ENCODE results near the gene KAZN.
"Not testable (repeated sequence)": the region's sequence is repeated elsewhere in the genome, so short reads cannot be mapped to it uniquely, and the experiment has no call there.

The KAZN gene

DNA sequence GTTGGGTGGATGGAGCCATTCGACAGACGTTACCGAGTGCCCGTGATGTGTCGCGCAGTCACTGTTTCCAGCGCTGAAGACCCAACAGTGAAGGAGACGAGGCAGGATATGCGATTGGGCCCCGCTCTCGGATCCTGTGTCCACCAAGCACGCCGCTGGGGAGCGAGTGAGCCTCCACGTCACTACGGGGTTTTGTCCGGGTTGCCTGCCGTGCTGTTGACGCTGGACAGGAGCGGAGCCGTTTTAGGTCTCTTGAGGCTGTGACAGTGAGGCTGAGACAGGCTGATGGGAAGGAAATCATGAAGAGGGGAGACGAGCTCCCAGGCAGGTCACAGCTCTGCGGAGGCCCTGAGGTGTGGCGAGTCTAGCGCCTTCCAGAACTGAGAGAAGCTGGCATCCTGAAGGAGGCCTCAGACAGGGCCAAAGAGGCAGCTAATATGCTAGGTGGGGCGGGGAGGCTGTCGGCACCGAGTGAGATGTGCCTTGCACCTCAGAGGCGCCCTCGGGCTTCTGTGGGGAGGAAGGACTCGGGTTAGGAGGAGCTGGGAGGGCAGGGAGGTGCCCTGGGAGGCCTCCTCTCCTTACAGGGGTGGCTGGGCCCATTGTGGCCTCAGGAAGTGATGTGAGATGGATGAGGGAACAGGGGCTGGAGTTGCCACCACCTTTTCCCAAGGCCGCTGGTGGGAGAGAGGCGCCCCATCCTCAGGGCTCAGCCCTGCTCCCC is 359.1 kb downstream of the KAZN start:
- no peak for DNase-seq (ENCODE audit: low read depth)

DNA sequence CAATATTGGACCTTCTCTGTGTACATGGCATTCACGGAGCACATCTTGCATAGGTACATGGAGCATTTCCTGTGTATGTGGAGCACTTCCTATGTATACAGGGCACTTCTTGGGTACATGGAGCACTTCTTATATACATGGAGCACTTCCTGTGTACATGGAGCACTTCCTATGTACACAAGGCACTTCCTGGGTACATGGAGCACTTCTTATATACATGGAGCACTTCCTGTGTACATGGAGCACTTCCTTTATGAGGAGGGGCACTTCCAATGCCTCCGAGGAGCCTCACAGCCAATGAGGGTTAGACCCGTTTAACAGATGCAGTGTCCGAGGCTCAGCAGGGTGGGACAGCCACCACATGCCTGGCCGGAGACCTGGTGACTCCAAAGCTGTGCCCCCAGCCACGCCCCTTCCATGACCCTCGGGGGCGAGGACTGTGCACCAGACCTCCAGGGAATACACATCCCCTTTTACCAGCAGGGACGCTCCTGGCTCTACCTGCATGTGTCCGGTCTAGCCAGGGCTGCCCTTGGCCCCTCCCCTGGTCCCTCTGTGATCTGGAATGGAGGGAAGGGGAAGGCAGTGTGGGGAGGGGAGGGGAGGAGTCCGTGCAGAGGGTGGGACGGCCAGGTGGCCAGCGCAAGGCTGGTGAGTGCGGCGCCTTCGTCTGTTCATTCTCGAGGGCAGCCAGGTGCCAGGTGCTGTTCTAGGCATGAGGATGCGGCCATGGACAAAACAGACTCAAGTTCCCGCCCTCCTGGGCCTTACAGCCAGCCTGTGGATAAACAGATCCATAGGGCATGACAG is 360.0 kb downstream of the KAZN start:
- DNase-seq (ENCODE audit: low read depth): no peak

DNA sequence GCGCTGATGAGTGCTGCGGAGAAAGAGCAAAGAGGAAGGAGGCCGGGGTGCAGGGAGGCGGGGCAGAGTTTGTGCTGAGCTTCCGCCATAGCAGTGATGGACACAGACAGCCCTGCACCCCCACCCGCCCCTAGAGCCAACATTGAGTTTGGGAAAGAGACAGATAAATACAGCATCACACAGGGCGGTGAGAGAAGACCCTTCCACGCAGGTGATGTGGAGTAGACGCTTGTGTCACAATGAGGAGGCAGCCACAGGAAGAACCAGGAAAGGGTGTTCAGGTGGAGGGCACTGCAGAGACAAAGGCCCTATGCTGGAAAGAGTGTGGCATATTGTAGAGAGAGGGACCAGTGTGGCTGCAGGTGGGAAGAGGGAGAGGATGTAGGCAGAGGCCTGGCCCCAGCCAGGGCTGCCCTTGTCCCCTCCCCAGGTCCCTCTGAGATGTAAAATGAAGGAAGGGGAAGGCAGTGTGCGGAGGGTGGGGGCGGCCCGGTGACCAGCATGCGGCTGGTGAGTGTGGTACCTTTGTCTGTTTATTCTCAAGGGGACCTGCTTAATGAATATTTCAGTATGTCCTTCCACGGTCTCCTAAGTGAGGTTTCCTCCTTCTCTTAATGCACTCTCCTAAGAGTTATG is 360.7 kb downstream of the KAZN start:
- no peak for DNase-seq (ENCODE audit: low read depth)

DNA sequence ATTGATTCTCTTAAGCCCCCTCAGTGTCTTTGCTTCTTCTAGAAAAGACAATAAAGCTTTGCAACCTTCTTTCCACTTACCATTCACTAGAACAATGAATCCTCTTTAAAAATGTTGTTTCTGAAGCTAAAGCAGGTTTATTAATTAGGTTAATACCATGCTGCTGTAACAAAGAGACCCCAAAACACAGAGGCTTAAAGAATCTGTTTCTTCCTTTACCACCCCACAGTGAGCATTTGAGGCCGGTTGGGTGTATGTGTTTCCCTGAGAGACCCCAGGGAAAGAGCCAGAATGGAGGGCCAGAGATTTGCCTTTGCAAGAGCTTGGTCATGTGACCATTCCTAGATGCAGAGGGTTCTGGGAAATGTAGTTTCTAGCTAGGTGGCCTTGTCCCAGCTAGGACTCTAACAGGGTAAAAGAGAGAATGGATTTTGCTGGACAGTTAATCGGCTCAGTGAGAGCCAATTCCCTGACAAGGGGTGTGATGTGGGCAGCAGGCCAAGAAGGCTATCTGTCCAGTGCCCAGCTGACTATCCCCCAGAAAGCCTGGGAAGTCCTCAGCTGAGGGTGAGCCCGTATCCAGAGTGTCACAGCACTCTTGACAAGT is 363.3 kb downstream of the KAZN start:
- peak; percentile 19 for DNase-seq (ENCODE audit: low read depth)

DNA sequence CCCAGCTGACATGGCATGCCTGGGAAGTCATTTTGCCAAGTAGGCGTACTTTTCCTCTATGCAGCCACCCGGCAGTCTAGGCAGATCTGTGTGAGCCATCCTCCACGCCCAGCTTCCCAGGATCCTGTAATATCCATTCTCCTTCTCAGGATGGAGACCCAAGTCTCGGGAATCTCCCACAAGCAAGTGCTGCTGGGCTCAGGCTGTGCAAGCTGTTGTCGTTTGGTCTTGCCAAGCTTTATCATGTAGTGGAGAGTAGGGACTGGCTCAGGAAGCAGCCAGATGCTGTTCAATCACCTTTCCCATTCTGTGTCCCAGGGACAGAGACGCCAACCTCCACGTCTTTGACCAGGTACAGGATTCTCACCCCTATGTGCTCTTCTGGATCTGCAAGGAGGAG is 363.9 kb downstream of the KAZN start:
- no peak for DNase-seq (ENCODE audit: low read depth)

DNA sequence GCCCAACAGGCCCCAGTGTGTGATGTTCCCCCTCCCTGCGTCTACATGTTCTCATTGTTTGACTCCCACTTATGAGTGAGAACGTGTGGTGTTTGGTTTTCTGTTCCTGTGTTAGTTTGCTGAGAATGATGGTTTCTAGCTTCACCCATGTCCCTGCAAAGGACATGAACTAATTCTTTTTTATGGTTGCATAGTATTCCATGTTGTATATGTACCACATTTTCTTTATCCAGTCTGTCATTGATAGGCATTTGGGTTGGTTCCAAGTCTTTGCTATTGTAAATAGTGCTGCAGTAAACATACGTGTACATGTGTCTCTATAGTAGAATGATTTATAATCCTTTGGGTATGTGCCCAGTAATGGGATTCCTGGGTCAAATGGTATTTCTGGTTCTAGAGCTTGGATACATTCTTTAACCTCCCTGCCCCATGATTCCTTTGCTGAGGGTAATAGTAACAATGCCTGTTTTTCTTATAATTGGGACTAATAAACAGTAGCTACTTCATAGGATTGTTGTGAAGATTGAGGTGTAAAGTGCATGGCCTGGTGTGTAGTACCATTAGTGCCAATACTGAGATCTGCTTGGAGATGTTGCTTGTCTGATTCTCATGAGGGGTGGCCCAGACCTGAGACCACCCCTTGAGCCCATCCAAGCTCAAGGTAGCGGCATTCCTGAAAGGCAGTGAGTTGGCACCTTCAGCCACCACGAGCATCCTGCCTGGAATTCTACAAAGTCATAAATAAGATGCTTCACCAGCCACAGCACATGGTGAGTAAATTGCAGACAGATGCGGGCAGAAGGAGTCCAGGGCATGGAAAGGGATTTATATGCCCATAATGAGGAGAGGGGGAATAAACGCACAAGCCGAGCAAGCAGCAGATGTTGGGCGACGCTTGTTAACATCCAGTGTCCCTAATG is 365.6 kb downstream of the KAZN start:
- not testable (repeated sequence) for DNase-seq (ENCODE audit: low read depth)

DNA sequence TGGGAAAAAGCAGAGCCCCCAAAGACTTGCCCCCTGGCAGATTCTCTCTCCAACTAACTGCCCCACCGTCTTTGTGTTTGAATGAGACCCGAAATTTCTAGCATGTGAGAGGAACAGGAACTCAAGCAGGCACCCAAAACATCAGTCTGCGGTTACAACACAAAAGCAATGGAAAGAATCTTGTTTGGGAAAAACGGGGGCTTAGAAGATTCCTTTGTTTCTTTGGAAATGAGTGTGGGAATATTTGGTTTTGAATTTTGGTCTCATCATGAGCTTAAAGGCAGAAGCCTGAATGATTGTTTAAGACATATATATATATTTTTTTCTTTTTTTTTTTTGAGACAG is 366.2 kb downstream of the KAZN start:
- DNase-seq (ENCODE audit: low read depth): no peak

DNA sequence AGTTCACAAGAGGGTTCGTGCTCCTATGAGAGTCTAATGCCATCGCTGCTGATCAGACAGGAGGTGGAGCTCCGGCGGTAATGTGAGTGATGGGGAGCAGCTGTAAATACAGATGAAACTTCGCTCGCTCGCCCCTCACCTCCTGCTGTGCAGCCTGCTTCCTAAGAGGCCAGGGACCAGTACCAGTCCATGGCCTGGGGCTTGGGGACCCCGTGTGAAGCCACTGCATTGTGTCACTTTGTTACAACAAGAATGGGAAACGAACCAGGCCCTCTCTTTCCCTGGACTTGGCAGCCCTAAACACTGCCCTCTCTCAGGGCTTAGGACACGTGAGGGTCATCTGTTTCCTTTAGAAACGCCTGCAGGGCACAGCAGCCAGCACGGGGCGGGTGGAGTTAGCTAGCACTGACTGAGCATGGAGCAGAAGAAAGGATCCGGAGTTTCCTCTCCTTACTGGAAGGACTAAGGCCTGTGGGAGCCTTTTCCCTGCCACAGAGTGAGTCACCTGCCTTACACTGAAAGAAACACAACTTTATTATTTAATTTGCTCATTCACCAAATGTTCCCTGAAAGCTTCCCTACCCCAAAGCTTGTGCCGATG is 369.9 kb downstream of the KAZN start:
- peak; percentile 86 for DNase-seq (ENCODE audit: low read depth)

DNA sequence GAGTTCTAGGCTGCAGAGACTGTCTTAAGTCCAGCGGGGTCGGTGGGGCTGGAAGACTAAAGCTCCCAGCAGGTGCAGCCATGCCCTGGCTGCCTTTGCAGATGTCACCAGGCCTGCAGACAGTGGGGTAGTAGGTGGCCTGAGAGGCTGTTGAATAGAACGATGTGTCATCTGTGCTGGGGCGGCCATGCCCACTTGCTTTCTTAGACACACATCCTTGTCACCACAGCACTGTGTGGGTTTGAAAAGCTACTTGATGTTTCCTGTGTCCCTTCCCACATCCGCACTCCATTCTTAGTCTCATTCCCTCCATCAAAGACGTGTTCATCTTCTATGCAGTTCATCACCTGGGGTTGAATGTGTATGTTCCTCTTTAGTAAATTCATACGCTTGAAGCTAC is 370.5 kb downstream of the KAZN start:
- peak; percentile 42 for DNase-seq (ENCODE audit: low read depth)

DNA sequence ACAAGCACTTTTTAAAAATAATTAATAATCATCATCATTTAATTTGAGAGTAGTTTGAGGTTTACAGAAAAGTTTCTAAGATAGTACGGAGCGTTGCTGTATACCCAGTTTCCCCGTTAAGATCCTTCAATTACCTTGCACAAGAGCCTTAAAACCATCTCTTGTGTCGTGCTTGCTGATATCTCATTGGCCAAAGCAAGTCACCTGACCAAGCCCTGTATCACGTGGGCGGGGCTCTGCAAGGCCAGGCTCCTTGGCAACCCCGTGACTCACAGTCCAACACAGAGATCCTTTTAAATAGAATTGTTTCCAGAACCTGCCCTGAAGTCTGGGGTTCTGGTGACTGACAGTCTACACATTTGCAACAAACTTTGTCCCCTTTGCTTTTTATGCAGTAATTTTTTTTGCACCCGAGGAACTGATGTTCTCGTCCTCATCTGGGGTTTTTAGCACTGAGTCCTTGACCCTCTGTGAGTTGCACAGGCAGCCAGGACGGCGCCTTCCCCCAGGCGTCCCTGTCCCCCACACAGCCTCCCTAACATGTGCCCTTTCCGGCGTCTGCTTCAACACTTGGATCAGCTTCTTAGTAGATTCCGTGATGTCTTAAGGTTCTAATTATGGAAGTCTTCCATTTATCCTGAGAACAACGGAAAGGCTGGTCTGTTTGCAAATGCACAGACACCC is 371.8 kb downstream of the KAZN start:
- peak; percentile 92 for DNase-seq (ENCODE audit: low read depth)

DNA sequence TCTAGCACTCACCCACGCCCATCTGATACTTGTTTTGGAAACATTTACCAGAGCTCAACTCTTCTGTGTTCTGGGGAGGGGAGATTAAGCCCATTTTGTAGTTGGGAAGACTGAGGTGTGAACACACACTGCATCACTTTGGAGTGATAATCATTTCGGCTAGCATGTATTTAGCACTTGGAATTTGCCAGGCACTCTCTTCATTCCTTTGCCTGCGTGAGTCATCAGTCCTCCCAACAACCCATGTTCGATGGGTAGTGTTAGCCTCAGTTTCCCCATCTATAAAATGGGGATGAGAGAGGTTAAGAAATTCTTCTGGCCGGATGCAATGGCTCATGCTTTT is 372.3 kb downstream of the KAZN start:
- DNase-seq (ENCODE audit: low read depth): peak; percentile 17

DNA sequence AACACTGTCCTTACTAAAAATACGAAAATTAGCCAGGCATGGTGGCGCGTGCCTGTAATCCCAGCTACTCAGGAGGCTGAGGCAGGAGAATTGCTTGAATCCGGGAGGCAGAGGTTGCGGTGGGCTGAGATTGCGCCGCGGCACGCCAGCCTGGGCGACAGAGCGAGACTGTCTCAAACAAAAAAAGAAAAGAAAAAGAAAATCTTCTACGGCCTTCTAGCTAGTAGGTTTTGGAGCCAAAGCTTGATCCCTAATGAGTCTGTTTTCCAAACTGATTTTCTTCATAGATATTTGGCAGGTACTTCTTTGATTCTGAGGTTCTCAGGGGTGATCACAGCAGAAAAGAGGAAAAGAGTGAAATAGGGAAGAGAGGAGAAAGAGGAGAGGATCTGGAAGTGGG is 372.7 kb downstream of the KAZN start:
- no peak for DNase-seq (ENCODE audit: low read depth)

DNA sequence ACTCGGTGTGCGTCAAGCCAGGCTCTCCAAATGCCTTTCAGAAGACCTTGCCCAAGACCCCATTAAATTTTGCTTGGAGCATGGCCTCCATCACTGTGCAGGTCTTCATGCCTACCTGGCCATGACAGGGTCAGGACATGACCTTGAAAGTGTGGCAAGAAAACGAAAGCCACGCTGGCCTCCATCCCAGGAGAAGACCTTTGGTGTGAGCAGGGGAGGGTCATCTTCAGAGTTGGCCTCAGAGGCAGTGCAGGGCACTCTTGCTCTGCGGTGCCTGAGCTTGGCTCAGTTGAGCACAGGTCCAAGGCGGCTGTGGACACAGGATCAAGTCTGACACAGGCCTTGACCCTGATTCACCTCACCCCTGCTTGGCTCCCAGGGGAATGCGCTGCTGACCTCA is 373.6 kb downstream of the KAZN start:
- DNase-seq (ENCODE audit: low read depth): no peak

DNA sequence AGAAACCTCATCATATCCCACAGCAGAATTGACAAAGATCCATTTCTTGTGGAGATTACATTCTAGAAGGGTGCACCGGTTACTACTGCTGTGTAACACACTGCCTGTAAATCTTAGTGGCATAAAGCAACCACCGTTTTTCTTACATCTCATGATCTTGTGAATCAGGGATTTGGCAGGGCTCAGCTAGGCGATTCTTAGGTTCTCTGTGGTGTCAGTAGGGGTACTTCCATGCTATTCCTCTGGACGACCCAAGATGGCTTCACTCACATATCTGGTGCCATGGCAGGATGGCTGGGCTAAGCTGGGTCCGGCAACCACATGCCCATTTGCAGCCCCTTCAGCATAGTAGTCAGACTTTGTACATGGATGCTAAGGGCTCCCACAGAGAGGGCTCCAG is 375.3 kb downstream of the KAZN start:
- no peak for DNase-seq (ENCODE audit: low read depth)

DNA sequence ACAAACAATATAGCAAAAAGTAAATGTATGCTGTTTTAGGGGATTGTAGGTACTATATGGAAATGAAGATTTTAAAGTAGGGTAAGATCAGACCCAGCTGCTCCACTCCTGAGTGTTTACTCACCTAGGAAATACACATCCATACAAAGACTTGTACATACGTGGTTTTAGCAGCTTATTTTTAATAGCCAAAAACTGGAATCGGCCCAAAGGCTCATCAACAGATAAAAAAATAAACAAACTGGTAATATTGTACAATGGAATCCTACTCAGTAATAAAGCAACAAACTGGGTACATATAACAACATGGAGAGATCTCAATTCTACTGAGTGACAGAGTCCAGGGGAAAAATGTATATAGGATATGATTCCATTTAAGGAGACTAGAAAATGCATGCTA is 375.9 kb downstream of the KAZN start:
- DNase-seq (ENCODE audit: low read depth): no peak

DNA sequence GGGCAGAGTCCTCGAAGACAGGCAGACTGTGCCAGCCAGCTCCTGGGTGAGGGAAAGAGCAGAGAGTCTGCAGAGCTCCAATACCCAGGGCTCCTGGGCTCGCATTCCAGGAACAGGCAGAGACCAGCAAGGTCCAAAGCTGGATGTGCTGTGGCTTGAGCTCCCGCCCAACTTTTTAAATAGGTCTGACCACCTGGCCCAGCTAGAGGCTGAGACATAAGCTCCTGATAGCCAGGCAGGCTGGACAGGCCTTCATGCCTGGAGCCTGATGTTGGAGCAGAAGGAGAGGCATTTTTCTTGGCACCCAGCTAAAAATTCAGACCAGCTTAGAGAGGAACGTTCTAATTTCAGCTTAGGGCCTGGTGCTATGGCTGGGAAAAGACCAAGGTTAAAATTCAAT is 376.6 kb downstream of the KAZN start:
- no peak for DNase-seq (ENCODE audit: low read depth)

DNA sequence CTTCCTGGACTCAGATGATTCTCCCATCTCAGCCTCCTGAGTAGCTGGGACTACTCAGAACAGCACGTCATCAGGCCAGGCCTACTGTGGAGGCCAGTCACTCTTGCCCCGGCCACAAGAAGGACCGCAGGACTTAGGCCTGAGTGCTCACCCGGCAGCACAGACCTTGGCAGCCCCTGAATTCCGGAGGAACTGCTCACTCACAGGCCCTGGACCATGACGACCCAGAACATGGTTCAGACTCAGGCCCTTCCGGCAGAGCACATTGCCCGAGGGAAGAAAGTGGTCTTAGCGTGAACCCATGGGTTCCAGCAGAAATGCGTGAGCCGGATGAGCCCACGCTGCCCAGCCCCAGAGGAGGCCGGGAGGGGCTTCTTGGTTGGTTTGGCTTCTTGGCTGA is 377.8 kb downstream of the KAZN start:
- DNase-seq (ENCODE audit: low read depth): no peak

DNA sequence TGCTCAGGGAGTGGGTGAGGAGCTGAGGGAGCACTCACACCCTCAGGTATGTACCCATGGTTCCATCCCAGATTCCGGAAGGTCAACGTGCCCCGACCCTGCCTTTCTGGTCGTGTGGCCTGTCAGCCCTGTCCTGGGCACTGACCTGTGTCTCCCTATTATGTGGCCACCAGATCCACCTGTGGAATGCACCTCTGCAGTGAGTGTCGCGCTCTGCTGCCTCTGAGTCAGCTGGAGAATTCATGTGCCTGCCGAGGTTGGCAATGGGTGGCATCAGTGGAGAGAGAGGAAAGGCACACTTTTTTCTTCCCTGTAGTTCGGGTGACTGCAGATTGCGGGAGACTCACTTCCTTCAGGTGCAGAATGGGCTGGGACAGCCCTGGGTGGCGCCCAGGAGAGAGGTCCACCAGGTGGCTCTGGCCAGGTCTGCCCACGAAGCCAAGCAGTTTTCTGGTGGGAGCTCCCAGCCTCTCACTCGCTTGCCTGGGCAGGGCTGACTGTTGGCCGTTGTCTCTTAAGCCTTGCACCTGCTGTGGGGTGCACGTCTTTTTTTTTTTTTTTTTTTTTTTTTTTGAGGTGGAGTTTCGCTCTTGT is 378.9 kb downstream of the KAZN start:
- DNase-seq (ENCODE audit: low read depth): no peak

DNA sequence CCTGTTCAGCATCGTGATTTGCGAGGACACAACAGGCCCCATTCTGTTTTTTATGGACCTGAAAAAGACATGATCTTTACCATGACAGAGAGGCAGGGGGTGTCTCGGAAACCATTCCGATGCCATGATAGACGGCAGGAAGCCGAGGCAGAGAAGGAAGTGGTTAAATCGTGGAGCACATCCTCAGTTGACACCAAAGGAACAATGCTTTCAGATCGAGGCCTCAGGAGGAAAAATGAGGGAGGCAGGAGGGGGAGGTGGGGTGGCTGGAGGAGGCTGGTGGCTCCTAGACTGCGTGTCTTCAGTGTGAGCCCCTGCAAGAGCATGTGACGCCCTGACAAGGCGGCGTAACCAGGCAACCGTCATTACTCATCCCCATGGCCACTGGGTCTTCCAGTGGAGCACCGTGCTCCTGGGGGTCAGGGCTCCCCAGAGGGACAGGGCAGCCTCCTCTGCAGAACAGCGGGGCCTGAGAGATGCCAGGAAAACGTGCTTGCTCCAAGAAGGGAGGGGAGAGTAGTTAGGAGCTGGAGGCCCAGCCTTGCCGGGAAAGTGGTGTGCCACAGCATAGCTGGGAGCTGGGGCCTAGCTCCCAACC is 382.2 kb downstream of the KAZN start:
- peak; percentile 8 for DNase-seq (ENCODE audit: low read depth)

DNA sequence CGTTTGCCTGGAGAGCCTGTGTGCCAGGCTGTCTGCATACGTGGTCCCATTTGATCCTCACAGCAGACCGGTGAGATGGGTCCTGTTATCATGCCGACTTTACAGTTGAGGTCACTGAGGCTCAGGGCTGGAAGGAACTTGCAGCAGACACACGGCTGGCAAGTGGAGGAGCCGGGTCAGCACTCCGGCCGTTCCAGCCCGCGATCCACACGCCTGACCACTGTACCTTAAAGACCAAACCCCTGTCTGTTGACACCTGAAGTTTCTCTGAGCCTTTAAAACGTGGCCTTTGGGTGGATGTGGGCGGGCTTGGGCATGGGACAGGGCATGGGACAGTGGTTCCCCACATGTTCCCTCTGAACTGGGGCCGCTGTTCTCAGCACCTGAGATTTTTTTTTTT is 383.5 kb downstream of the KAZN start:
- no peak for DNase-seq (ENCODE audit: low read depth)
